Ureter (tissue), 1 donor: ENCODE results near the gene HOXC9. TPM values are rescaled to one million over a fixed set of nuclear protein-coding genes. Genes with fewer than 3 reads are reported as not detected.

Experiments
- total RNA-seq: library from RNA; stranded (reverse); gene quantifications from one replicate; pipeline ENCODE4 v1.2.4, GENCODE V29; 2023
- donor health status: DM: yes; HTN: yes; CAD: no.

The HOXC9 gene
- total RNA-seq, 1 donor from 2014 or later, result 1.7 TPM

Other genes with a start within 250 kb of the HOXC9 start
- gene CISTR, start 248.2 kb upstream of the HOXC9 start, total RNA-seq, result not detected
- 0.21 TPM for gene HOXC13, start 61.3 kb upstream of the HOXC9 start, total RNA-seq
- not detected for gene HOXC12, start 45.3 kb upstream of the HOXC9 start, total RNA-seq
- gene HOXC11, start 27.0 kb upstream of the HOXC9 start, total RNA-seq, result 1.7 TPM
- 6.6 TPM for gene HOTAIR, start 25.2 kb upstream of the HOXC9 start, total RNA-seq
- 8.5 TPM for gene HOXC10, start 15.0 kb upstream of the HOXC9 start, total RNA-seq
- gene HOXC8, start 8.8 kb downstream of the HOXC9 start, total RNA-seq, result 1.5 TPM
- 2.3 TPM for gene HOXC6, start 28.3 kb downstream of the HOXC9 start, total RNA-seq
- gene HOXC5, start 32.9 kb downstream of the HOXC9 start, total RNA-seq, result 1.7 TPM
- gene HOXC4, start 53.7 kb downstream of the HOXC9 start, total RNA-seq, result 3.5 TPM
- 24.5 TPM for gene SMUG1, start 188.8 kb downstream of the HOXC9 start, total RNA-seq